Skeletal muscle tissue (tissue), 5 donors: ENCODE data around the gene GPR75. TPM values are rescaled to one million over a fixed set of nuclear protein-coding genes. Genes with fewer than 3 reads are reported as not detected.

Source experiments
- H3K27ac ChIP-seq: one replicate; pipeline ENCODE4 v1.7.0; 2013; ENCODE audit warnings: mild to moderate bottlenecking, low read depth, low read length, inconsistent platforms
- H3K27me3 ChIP-seq, 3 donors: one replicate each; pipeline ENCODE4 v1.7.0; 2013; ENCODE audit warnings: low read length in 3 of 3; ENCODE audit not compliant: control insufficient read depth in 3 of 3, insufficient read depth in 3 of 3
- H3K36me3 ChIP-seq, 3 donors: one replicate each; pipeline ENCODE4 v1.7.0; 2013; ENCODE audit warnings: low read length in 3 of 3; ENCODE audit not compliant: control insufficient read depth in 3 of 3, insufficient read depth in 3 of 3
- H3K4me1 ChIP-seq, 3 donors: one replicate each; pipeline ENCODE4 v1.7.0; 2013; ENCODE audit warnings: low read length in 3 of 3, mild to moderate bottlenecking in 3 of 3; ENCODE audit not compliant: control insufficient read depth in 3 of 3, insufficient read depth in 3 of 3
- H3K4me3 ChIP-seq, 3 donors: one replicate each; pipeline ENCODE4 v1.7.0; 2013; ENCODE audit warnings: low read length in 3 of 3
- H3K9ac ChIP-seq, 3 donors: one replicate each; pipeline ENCODE4 v1.7.0; 2013; ENCODE audit warnings: low read length in 3 of 3, mild to moderate bottlenecking in 3 of 3, moderate library complexity in 2 of 3, low read depth in 1 of 3
- H3K9me3 ChIP-seq, 3 donors: one replicate each; pipeline ENCODE4 v1.7.0; 2013; ENCODE audit warnings: low read length in 3 of 3; ENCODE audit not compliant: control insufficient read depth in 3 of 3
- small RNA-seq: library from RNA; depleted of rRNA; stranded (forward); fragments of <200 nt; gene quantifications from one replicate; pipeline ENCODE3, GENCODE V24; 2014
- total RNA-seq: library from RNA; depleted of rRNA; stranded (reverse); fragments of >200 nt; gene quantifications from one replicate; pipeline ENCODE4 v1.2.3, GENCODE V29; 2014
- donor health status: Osteomylitis.

GPR75 gene
- total RNA-seq, 1 donor from 2014 or later, result 1.0 TPM

- no peak overlapping the region for H3K9ac ChIP-seq
- no peak overlapping the region for H3K4me3 ChIP-seq
- peaks cover 10 to 25% (median 23%) of the 10 kb centered on the region in 3 donors for H3K36me3 ChIP-seq
- no peaks in the 10 kb centered on the region for H3K9me3 ChIP-seq
- no peaks in the 10 kb centered on the region for H3K4me1 ChIP-seq
- H3K27ac ChIP-seq, result no peak overlapping the region
- H3K27me3 ChIP-seq, result no peaks in the 10 kb centered on the region
Measured at GRCh38 chr2:53820048-53820447, 39.7 kb downstream of the GPR75 start.

GRCh38 chr2:53819634-53820033 lies 40.1 kb downstream of the GPR75 start:
- no peak overlapping the region for H3K9ac ChIP-seq
- no peaks in the 10 kb centered on the region for H3K27me3 ChIP-seq
- H3K27ac ChIP-seq, result no peak overlapping the region
- H3K36me3 ChIP-seq, result peaks cover 10 to 25% (median 25%) of the 10 kb centered on the region in 3 donors
- no peaks in the 10 kb centered on the region for H3K9me3 ChIP-seq
- H3K4me3 ChIP-seq, result no peak overlapping the region
- H3K4me1 ChIP-seq, result no peaks in the 10 kb centered on the region

GRCh38 chr2:53818854-53819435 lies 40.8 kb downstream of the GPR75 start:
- Histone ChIP-seq H3K9me3 (no peaks in the 10 kb centered on the region), H3K9ac (no peak overlapping the region), H3K27me3 (no peaks in the 10 kb centered on the region), H3K27ac (no peak overlapping the region), H3K4me3 (no peak overlapping the region), H3K36me3 (peaks cover 10 to 30% (median 25%) of the 10 kb centered on the region in 3 donors), H3K4me1 (no peaks in the 10 kb centered on the region)

GRCh38 chr2:53813151-53813550 lies 46.6 kb downstream of the GPR75 start:
- Histone ChIP-seq H3K9ac (no peak overlapping the region), H3K27ac (no peak overlapping the region), H3K36me3 (peaks cover 12 to 53% (median 44%) of the 10 kb centered on the region in 3 donors), H3K4me3 (no peak overlapping the region), H3K27me3 (no peaks in the 10 kb centered on the region), H3K9me3 (no peaks in the 10 kb centered on the region), H3K4me1 (no peaks in the 10 kb centered on the region)

GRCh38 chr2:53811601-53812000 lies 48.2 kb downstream of the GPR75 start:
- Histone ChIP-seq H3K27ac (no peak overlapping the region), H3K4me3 (no peak overlapping the region), H3K9me3 (no peaks in the 10 kb centered on the region), H3K27me3 (no peaks in the 10 kb centered on the region), H3K36me3 (peaks cover 9 to 51% (median 40%) of the 10 kb centered on the region in 3 donors), H3K9ac (no peak overlapping the region), H3K4me1 (no peaks in the 10 kb centered on the region)

Small RNA genes within 50 kb of the gene (small RNA-seq; reads per million reads assigned to genes)
- not detected for gene MIR3682

Other genes starting within 250 kb of the GPR75 start
- gene CHAC2, start 92.2 kb downstream of the GPR75 start, total RNA-seq, result 1.6 TPM
- 27.7 TPM for gene ASB3, start 73.0 kb downstream of the GPR75 start, total RNA-seq
- 44.9 TPM for gene ERLEC1, start 72.9 kb downstream of the GPR75 start, total RNA-seq
- 28.2 TPM for gene PSME4, start 111.0 kb upstream of the GPR75 start, total RNA-seq